Measurements from ENCODE around the gene CEP192.
A peak's percentile ranks its signal among the peaks of the same experiment; 100 is the strongest.

Gene CEP192

DNA sequence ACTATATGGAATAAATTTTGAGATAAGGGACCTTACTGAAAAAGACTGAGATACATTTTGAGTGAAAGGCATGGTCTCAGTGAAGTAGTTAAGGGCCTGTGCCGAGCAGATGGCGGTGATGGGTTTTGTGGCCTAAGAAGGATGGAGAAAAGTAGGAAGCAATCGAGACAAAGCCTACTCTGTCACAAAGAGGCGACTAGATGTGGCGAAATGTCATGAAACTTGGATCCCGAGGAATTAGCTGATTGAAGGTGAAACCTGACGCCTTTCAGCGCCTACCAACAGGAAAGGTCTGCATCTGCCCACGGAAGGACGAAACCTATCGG lies 558 bp upstream of the CEP192 start (continued):
- no peak for TF ChIP-seq ZNF10 (tag by site-specific recombination; IDR thresholded peaks at IDR 0.05)
- no peak for TF ChIP-seq BCL11B (tag by site-specific recombination; IDR thresholded peaks at IDR 0.05; ENCODE audit: low read depth)
- no peak for TF ChIP-seq MEIS1 (CRISPR knock-in tag; IDR thresholded peaks at IDR 0.05; ENCODE audit: borderline replicate concordance)
- TF ChIP-seq ZNF274 (IDR thresholded peaks at IDR 0.05; ENCODE audit: low read length), result no peak
- TF ChIP-seq ZNF274 (tag by site-specific recombination; IDR thresholded peaks at IDR 0.05; ENCODE audit: borderline replicate concordance), result no peak
- no peak for TF ChIP-seq ZFHX2 (tag by site-specific recombination; conservative IDR thresholded peaks at IDR 0.05)
- TF ChIP-seq ZNF501 (tag by site-specific recombination; IDR thresholded peaks at IDR 0.05), result no peak

GRCh38 chr18:12991821-12992179 lies 638 bp downstream of the CEP192 start:
- CTCF ChIA-PET, result interaction anchor here (0.6 to 1.3 kb wide), 2 partner anchors 14 to 58 kb away, joined by 3 to 4 read pairs; no protein-coding TSS in a partner anchor
- no peaks in the 10 kb centered on the region for H3K9me3 ChIP-seq (ENCODE audit: control insufficient read depth, insufficient read depth, low read depth, low read length)
- peak overlapping the region; percentile 91 for H3K27ac ChIP-seq (ENCODE audit: extremely low read depth, low read depth, low read length)
- peak overlapping the region; percentile 83 for H3K4me3 ChIP-seq (ENCODE audit: low read depth, low read length)
- POLR2A ChIA-PET, result interaction anchor here (0.5 to 2.5 kb wide), 16 partner anchors 8 to 809 kb away, joined by 3 to 66 read pairs (median 4); partner anchors contain the start of genes AFG3L2 and SEH1L
- peaks cover 2 to 4% of the 10 kb centered on the region in 2 experiments; a peak in 1 of 3 replicates for H3K36me3 ChIP-seq (ENCODE audit: control insufficient read depth in 2 of 2, insufficient read depth in 1 of 2, low read length in 2 of 2)
- peaks cover 17% of the 10 kb centered on the region for H3K4me1 ChIP-seq (ENCODE audit: control insufficient read depth, insufficient read depth, low read length)
- no peak for TF ChIP-seq ZSCAN18 (tag by site-specific recombination; IDR thresholded peaks at IDR 0.05)
- TF ChIP-seq ZNF366 (tag by site-specific recombination; conservative IDR thresholded peaks at IDR 0.05), result peak; percentile 10; the same call in 1 of the 2 replicates
- TF ChIP-seq SP2 (tag by site-specific recombination; IDR thresholded peaks at IDR 0.05), result peak; percentile 6
- TF ChIP-seq ZNF335 (tag by site-specific recombination; conservative IDR thresholded peaks at IDR 0.05), result peak; percentile 72
- TF ChIP-seq PRDM1 (tag by site-specific recombination; IDR thresholded peaks at IDR 0.05), result peak; percentile 72; the same call in 1 of the 2 replicates

GRCh38 chr18:12993439-12993838 lies 2.3 kb downstream of the CEP192 start:
- peaks cover 19% of the 10 kb centered on the region for H3K4me1 ChIP-seq (ENCODE audit: control insufficient read depth, insufficient read depth, low read length)
- H3K36me3 ChIP-seq (ENCODE audit: control insufficient read depth in 2 of 2, insufficient read depth in 1 of 2, low read length in 2 of 2), result no peaks in the 10 kb centered on the region
- CTCF ChIA-PET, result interaction anchor here (0.7 to 1.0 kb wide), 2 partner anchors 12 to 25 kb away, joined by 3 to 5 read pairs; no protein-coding TSS in a partner anchor
- no peak overlapping the region for H3K27ac ChIP-seq (ENCODE audit: extremely low read depth, low read depth, low read length)
- no peaks in the 10 kb centered on the region for H3K9me3 ChIP-seq (ENCODE audit: control insufficient read depth, insufficient read depth, low read depth, low read length)
- H3K4me3 ChIP-seq (ENCODE audit: low read depth, low read length), result no peak overlapping the region
- POLR2A ChIA-PET, result no interaction called here
- TF ChIP-seq ZNF155 (tag by site-specific recombination; IDR thresholded peaks at IDR 0.05), result no peak
- no peak for TF ChIP-seq ZNF112 (tag by site-specific recombination; IDR thresholded peaks at IDR 0.05)
- TF ChIP-seq ZNF658 (tag by site-specific recombination; IDR thresholded peaks at IDR 0.05), result no peak

DNA sequence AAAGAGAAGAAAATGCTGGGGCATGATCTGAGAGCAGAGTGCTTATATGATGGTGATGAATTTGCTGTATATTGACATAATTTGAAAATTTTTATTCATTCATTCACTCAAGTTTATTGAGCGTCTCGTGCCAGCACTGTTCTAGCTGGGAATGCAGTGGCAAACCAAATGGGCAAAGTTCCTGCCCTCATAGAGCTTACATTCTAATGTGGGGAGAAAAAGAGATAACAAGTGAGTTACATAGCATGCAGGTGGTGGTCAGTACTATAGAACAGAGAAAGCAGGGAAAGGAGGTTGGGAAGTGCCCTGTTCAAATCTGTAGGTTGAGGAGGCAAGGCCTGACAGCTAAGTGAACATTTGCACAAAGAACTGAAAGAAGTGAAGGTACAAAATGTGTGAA lies 4.3 kb downstream of the CEP192 start:
- ChIA-PET CTCF (interaction anchor here (1.0 kb wide), 1 partner anchor 10 kb away, joined by 3 read pairs; no protein-coding TSS in a partner anchor), POLR2A (interaction anchor here (0.7 kb wide), 2 partner anchors 18 to 133 kb away, joined by 3 to 4 read pairs; no protein-coding TSS in a partner anchor)
- no peak overlapping the region for H3K27ac ChIP-seq (ENCODE audit: extremely low read depth, low read depth, low read length)
- peaks cover under 1 to 6% of the 10 kb centered on the region in 2 experiments; a peak in 2 of 3 replicates for H3K36me3 ChIP-seq (ENCODE audit: control insufficient read depth in 2 of 2, insufficient read depth in 1 of 2, low read length in 2 of 2)
- TF ChIP-seq TCF7L2 (IDR thresholded peaks at IDR 0.05; ENCODE audit: borderline replicate concordance, low read depth, low read length), result no peak
- no peak for TF ChIP-seq SETDB1 (IDR thresholded peaks at IDR 0.05; ENCODE audit: insufficient read length, low read length)
- TF ChIP-seq ZNF629 (tag by site-specific recombination; IDR thresholded peaks at IDR 0.05), result no peak
- no peak for TF ChIP-seq KLF9 (tag by site-specific recombination; IDR thresholded peaks at IDR 0.05; ENCODE audit: low read depth)
- no peak for TF ChIP-seq ZEB2 (tag by site-specific recombination; IDR thresholded peaks at IDR 0.05)
- TF ChIP-seq GLIS1 (tag by site-specific recombination; IDR thresholded peaks at IDR 0.05), result no peak
- TF ChIP-seq, protein P1, sequence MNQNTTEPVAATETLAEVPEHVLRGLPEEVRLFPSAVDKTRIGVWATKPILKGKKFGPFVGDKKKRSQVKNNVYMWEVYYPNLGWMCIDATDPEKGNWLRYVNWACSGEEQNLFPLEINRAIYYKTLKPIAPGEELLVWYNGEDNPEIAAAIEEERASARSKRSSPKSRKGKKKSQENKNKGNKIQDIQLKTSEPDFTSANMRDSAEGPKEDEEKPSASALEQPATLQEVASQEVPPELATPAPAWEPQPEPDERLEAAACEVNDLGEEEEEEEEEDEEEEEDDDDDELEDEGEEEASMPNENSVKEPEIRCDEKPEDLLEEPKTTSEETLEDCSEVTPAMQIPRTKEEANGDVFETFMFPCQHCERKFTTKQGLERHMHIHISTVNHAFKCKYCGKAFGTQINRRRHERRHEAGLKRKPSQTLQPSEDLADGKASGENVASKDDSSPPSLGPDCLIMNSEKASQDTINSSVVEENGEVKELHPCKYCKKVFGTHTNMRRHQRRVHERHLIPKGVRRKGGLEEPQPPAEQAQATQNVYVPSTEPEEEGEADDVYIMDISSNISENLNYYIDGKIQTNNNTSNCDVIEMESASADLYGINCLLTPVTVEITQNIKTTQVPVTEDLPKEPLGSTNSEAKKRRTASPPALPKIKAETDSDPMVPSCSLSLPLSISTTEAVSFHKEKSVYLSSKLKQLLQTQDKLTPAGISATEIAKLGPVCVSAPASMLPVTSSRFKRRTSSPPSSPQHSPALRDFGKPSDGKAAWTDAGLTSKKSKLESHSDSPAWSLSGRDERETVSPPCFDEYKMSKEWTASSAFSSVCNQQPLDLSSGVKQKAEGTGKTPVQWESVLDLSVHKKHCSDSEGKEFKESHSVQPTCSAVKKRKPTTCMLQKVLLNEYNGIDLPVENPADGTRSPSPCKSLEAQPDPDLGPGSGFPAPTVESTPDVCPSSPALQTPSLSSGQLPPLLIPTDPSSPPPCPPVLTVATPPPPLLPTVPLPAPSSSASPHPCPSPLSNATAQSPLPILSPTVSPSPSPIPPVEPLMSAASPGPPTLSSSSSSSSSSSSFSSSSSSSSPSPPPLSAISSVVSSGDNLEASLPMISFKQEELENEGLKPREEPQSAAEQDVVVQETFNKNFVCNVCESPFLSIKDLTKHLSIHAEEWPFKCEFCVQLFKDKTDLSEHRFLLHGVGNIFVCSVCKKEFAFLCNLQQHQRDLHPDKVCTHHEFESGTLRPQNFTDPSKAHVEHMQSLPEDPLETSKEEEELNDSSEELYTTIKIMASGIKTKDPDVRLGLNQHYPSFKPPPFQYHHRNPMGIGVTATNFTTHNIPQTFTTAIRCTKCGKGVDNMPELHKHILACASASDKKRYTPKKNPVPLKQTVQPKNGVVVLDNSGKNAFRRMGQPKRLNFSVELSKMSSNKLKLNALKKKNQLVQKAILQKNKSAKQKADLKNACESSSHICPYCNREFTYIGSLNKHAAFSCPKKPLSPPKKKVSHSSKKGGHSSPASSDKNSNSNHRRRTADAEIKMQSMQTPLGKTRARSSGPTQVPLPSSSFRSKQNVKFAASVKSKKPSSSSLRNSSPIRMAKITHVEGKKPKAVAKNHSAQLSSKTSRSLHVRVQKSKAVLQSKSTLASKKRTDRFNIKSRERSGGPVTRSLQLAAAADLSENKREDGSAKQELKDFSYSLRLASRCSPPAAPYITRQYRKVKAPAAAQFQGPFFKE (tag by site-specific recombination; IDR thresholded peaks at IDR 0.05; ENCODE audit: borderline replicate concordance), result no peak
- no peak for TF ChIP-seq ZSCAN30 (tag by site-specific recombination; IDR thresholded peaks at IDR 0.05)
- no peak for TF ChIP-seq KLF8 (tag by site-specific recombination; IDR thresholded peaks at IDR 0.05)
- H3K9me3 ChIP-seq (ENCODE audit: control insufficient read depth, insufficient read depth, low read depth, low read length), result no peaks in the 10 kb centered on the region
- H3K4me3 ChIP-seq (ENCODE audit: low read depth, low read length), result no peak overlapping the region
- H3K4me1 ChIP-seq (ENCODE audit: control insufficient read depth, insufficient read depth, low read length), result peaks cover 11% of the 10 kb centered on the region; the same call in 1 of the 2 replicates
